ENCODE measurements around the gene POU6F2.

Gene POU6F2

GRCh38 chr7:38973760-38974159 is 3.9 kb upstream of the POU6F2 start:
- Histone ChIP-seq H3K4me1 (ENCODE audit: insufficient read depth, low read length, poor library complexity, severe bottlenecking) (no peaks in the 10 kb centered on the region), H4K20me1 (ENCODE audit: insufficient read depth, low read length, poor library complexity, severe bottlenecking) (no peaks in the 10 kb centered on the region), H3F3A (ENCODE audit: low read depth) (no peaks in the 10 kb centered on the region), H3K36me3 (ENCODE audit: insufficient read depth, low read length) (no peaks in the 10 kb centered on the region), H3K9me3 (ENCODE audit: insufficient read depth, low read depth, low read length) (no peaks in the 10 kb centered on the region), H3K27me3 (ENCODE audit: insufficient read depth, low read length, poor library complexity, severe bottlenecking) (no peaks in the 10 kb centered on the region), H2AFZ (ENCODE audit: low read length) (no peak overlapping the region), H3K79me2 (ENCODE audit: insufficient read depth, low read length) (no peaks in the 10 kb centered on the region), H3K4me2 (ENCODE audit: low read depth, low read length, poor library complexity, severe bottlenecking) (no peak overlapping the region), H3K9me2 (replicated peaks; ENCODE audit: low read depth, low read length) (no peaks in the 10 kb centered on the region), H3K9ac (ENCODE audit: low read depth, low read length, poor library complexity, severe bottlenecking) (no peak overlapping the region), H3K4me3 (ENCODE audit: low read length, poor library complexity, severe bottlenecking) (no peak overlapping the region)
- TF ChIP-seq, protein P1, sequence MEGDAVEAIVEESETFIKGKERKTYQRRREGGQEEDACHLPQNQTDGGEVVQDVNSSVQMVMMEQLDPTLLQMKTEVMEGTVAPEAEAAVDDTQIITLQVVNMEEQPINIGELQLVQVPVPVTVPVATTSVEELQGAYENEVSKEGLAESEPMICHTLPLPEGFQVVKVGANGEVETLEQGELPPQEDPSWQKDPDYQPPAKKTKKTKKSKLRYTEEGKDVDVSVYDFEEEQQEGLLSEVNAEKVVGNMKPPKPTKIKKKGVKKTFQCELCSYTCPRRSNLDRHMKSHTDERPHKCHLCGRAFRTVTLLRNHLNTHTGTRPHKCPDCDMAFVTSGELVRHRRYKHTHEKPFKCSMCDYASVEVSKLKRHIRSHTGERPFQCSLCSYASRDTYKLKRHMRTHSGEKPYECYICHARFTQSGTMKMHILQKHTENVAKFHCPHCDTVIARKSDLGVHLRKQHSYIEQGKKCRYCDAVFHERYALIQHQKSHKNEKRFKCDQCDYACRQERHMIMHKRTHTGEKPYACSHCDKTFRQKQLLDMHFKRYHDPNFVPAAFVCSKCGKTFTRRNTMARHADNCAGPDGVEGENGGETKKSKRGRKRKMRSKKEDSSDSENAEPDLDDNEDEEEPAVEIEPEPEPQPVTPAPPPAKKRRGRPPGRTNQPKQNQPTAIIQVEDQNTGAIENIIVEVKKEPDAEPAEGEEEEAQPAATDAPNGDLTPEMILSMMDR (conservative IDR thresholded peaks at IDR 0.05; ENCODE audit: low read length): no peak
- no peak for TF ChIP-seq EZH2phosphoT487 (IDR thresholded peaks at IDR 0.05; ENCODE audit: borderline replicate concordance)

GRCh38 chr7:38975944-38976392 is 1.7 kb upstream of the POU6F2 start:
- no peak overlapping the region for H3K4me2 ChIP-seq (ENCODE audit: low read depth, low read length, poor library complexity, severe bottlenecking)
- H3K9ac ChIP-seq (ENCODE audit: low read depth, low read length, poor library complexity, severe bottlenecking): no peak overlapping the region
- H2AFZ ChIP-seq (ENCODE audit: low read length): no peak overlapping the region
- no peaks in the 10 kb centered on the region for H3K9me2 ChIP-seq (replicated peaks; ENCODE audit: low read depth, low read length)
- no peaks in the 10 kb centered on the region for H3F3A ChIP-seq (ENCODE audit: low read depth)
- no peaks in the 10 kb centered on the region for H3K4me1 ChIP-seq (ENCODE audit: insufficient read depth, low read length, poor library complexity, severe bottlenecking)
- no peaks in the 10 kb centered on the region for H3K79me2 ChIP-seq (ENCODE audit: insufficient read depth, low read length)
- no peaks in the 10 kb centered on the region for H3K9me3 ChIP-seq (ENCODE audit: insufficient read depth, low read depth, low read length)
- no peaks in the 10 kb centered on the region for H4K20me1 ChIP-seq (ENCODE audit: insufficient read depth, low read length, poor library complexity, severe bottlenecking)
- H3K36me3 ChIP-seq (ENCODE audit: insufficient read depth, low read length): no peaks in the 10 kb centered on the region
- no peaks in the 10 kb centered on the region for H3K27me3 ChIP-seq (ENCODE audit: insufficient read depth, low read length, poor library complexity, severe bottlenecking)
- TF ChIP-seq, protein P1 (conservative IDR thresholded peaks at IDR 0.05; ENCODE audit: low read length): no peak
- TF ChIP-seq EZH2phosphoT487 (IDR thresholded peaks at IDR 0.05; ENCODE audit: borderline replicate concordance): no peak
- no peak overlapping the region for H3K4me3 ChIP-seq (ENCODE audit: low read length, poor library complexity, severe bottlenecking)

DNA sequence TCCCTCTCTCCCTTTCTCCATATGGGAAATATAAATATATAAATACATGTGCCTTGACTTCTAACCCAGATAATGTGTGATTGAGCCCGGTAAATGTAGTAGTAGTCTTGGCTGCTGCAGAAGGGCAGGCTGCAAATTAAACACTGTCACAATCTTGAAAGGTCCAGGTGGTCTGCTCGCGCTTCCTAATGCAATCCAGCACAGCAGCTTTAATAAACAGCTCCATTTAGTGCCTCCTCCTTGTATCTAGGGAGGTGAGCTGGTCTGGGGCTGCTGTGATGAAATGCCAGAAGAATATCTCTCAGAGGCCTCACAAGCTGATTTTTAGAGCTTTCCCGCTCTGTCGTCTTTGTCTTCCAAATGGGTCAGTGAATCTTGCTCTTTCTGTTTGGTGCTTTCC is 782 bp downstream of the POU6F2 start:
- Histone ChIP-seq H3F3A (ENCODE audit: low read depth) (no peaks in the 10 kb centered on the region), H3K27me3 (ENCODE audit: insufficient read depth, low read length, poor library complexity, severe bottlenecking) (no peaks in the 10 kb centered on the region), H3K4me3 (ENCODE audit: low read length, poor library complexity, severe bottlenecking) (no peak overlapping the region), H2AFZ (ENCODE audit: low read length) (no peak overlapping the region), H3K4me2 (ENCODE audit: low read depth, low read length, poor library complexity, severe bottlenecking) (no peak overlapping the region), H3K9ac (ENCODE audit: low read depth, low read length, poor library complexity, severe bottlenecking) (no peak overlapping the region), H3K79me2 (ENCODE audit: insufficient read depth, low read length) (no peaks in the 10 kb centered on the region), H3K9me3 (ENCODE audit: insufficient read depth, low read depth, low read length) (no peaks in the 10 kb centered on the region), H3K4me1 (ENCODE audit: insufficient read depth, low read length, poor library complexity, severe bottlenecking) (no peaks in the 10 kb centered on the region), H3K9me2 (replicated peaks; ENCODE audit: low read depth, low read length) (no peaks in the 10 kb centered on the region), H3K36me3 (ENCODE audit: insufficient read depth, low read length) (no peaks in the 10 kb centered on the region), H4K20me1 (ENCODE audit: insufficient read depth, low read length, poor library complexity, severe bottlenecking) (no peaks in the 10 kb centered on the region)
- no peak for TF ChIP-seq EZH2phosphoT487 (IDR thresholded peaks at IDR 0.05; ENCODE audit: borderline replicate concordance)
- TF ChIP-seq, protein P1 (conservative IDR thresholded peaks at IDR 0.05; ENCODE audit: low read length): no peak

Data from Loucy (cell line).